Endothelial cell of umbilical vein (primary cell): ENCODE measurements around the gene CREB3L2.

Experiments
- EZH2 ChIP-seq: IDR thresholded peaks from 2 replicates; pipeline ENCODE4 v1.6.1; 2012; ENCODE audit warnings: borderline replicate concordance, low read depth, mild to moderate bottlenecking, moderate library complexity, low read length, inconsistent platforms; ENCODE audit not compliant: severe bottlenecking
- GATA2 ChIP-seq: IDR thresholded peaks from 2 replicates; pipeline ENCODE4 v1.7.0; 2011; ENCODE audit warnings: low read depth, mild to moderate bottlenecking, moderate library complexity, mixed read lengths, low read length; ENCODE audit not compliant: insufficient read length, insufficient read depth
- TF ChIP-seq, protein P1 (sequence below), 2 donors: IDR thresholded peaks; 1 replicate in 1 of 2; 2 replicates in 1 of 2; pipeline ENCODE4 v1.5.1; 2011; ENCODE audit warnings: low read length in 2 of 2, mild to moderate bottlenecking in 2 of 2, moderate library complexity in 2 of 2, control low read depth in 1 of 2, inconsistent platforms in 1 of 2, low read depth in 1 of 2; ENCODE audit not compliant: insufficient read depth in 1 of 2; ENCODE audit errors: extremely low read depth in 1 of 2

DNA sequence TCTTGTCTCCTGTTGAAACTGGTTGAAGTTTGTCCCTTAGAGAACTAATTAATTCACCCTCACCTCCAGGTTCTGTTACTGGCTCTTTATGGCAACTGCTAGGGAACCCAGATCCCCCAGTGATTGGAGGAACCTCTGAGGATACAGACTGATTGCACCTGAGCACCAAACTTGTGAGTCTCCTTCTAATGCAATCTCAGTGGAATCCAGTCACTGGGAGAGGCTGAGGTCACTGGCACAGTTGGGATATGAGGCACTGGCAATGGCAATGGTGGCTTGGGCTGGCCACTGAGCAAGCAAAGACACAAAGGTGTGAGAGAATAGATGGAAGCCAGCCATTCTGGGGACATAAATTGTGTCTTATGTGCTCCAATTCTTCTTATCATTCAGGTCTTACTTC, 149.8 kb downstream of the CREB3L2 start:
- TF ChIP-seq, protein P1, sequence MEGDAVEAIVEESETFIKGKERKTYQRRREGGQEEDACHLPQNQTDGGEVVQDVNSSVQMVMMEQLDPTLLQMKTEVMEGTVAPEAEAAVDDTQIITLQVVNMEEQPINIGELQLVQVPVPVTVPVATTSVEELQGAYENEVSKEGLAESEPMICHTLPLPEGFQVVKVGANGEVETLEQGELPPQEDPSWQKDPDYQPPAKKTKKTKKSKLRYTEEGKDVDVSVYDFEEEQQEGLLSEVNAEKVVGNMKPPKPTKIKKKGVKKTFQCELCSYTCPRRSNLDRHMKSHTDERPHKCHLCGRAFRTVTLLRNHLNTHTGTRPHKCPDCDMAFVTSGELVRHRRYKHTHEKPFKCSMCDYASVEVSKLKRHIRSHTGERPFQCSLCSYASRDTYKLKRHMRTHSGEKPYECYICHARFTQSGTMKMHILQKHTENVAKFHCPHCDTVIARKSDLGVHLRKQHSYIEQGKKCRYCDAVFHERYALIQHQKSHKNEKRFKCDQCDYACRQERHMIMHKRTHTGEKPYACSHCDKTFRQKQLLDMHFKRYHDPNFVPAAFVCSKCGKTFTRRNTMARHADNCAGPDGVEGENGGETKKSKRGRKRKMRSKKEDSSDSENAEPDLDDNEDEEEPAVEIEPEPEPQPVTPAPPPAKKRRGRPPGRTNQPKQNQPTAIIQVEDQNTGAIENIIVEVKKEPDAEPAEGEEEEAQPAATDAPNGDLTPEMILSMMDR (IDR thresholded peaks at IDR 0.05; ENCODE audit: extremely low read depth in 1 of 2, insufficient read depth in 1 of 2, low read depth in 1 of 2, low read length in 2 of 2): no peak
- TF ChIP-seq GATA2 (no peak), EZH2 (no peak)
